HG03575 (cell line): ENCODE data around the gene LZTR1.

Experiments used
- ATAC-seq: cut with Tn5 transposase; IDR thresholded peaks from one replicate; pipeline ENCODE4 v1.9.1; 2021; ENCODE audit not compliant: unreplicated experiment, insufficient number of reproducible peaks, low FRiP score; ENCODE audit errors: extremely low read depth

Gene LZTR1

DNA sequence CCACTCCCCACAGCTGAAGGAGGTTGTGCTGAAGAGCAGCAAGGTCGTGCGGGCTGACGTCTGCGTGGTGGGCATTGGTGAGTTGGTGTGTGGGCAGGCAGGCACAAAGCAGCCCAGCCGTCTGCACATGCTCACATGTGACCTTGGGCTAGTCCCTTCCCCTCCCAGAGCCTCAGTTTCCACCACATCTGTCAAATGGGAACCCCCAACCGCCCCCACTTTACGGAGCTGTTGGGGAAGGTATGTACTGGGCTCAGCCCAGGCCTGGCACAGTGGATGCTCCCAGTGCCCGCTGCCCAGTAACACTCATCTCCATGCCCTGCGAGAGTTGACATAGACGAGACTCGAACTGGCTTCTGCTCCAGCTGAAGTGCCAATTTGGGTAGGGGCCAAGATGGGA is 5.1 kb upstream of the LZTR1 start:
- ATAC-seq, result no peak

DNA sequence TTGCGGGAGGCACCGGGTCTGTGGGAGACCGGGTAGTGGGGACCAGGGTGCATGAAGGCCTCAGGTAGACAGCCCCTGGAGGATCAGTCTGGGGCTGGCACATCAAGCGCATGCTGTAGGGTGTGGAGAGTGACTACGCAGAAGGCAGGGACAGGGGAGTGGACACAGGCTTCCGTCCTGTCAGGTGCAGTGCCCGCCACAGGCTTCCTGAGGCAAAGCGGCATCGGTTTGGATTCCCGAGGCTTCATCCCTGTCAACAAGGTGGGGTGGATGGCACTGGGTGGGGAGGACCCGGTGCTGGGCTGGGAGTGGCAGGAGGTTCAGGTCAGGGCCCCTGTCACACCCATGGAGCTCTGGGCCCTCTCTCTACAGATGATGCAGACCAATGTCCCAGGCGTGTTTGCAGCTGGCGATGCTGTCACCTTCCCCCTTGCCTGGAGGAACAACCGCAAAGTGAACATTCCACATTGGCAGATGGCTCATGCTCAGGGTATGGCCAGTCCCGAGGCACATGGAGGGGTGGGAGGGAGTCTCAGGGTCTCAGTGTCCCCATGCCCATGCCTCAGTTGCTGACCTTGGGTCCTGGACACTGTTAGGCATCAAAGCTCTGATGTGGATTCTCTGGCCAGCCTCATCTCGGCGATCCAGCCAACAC is 4.5 kb upstream of the LZTR1 start:
- ATAC-seq, result no peak

DNA sequence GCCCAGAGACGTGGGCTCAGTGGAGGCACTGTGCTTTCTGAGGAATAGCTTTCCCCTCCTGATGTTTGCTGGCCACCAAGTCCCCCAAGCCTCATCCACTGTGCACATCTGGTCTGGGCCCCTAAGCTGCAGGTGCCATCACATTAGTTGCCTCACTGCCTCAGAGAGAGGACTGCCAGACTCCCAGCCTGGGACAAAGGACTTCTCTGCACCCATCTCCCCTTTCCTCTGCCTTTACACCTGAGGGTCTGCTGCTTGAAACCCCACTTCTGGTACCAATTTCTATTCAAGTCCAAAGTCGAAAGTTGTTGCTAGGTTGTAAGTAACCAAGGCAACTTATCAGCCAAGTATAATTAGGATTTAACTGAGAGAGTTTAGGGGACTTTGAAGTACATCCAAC is 3.7 kb upstream of the LZTR1 start:
- no peak for ATAC-seq

DNA sequence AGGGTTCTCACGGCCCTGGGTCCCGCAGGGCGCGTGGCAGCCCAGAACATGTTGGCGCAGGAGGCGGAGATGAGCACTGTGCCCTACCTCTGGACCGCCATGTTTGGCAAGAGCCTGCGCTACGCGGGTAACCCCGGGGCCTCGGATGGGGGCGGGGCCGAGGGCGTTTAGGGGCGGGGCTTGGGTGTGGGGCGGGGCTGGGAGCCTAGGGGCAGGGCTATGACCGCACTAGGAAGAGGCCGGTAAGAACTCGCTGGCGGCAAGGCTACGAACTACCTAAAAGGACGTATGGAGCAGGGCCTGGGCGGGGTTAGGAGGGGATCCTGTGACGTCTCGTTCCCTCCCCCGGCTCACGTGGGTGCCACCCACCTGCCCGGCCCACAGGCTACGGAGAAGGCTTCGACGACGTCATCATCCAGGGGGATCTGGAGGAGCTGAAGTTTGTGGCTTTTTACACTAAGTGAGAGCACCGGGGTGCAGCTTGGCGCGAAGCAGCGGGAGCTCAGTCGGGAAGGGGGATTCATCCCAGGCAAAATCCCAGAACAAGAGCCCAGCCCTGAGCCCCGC is 2.8 kb upstream of the LZTR1 start:
- no peak for ATAC-seq

DNA sequence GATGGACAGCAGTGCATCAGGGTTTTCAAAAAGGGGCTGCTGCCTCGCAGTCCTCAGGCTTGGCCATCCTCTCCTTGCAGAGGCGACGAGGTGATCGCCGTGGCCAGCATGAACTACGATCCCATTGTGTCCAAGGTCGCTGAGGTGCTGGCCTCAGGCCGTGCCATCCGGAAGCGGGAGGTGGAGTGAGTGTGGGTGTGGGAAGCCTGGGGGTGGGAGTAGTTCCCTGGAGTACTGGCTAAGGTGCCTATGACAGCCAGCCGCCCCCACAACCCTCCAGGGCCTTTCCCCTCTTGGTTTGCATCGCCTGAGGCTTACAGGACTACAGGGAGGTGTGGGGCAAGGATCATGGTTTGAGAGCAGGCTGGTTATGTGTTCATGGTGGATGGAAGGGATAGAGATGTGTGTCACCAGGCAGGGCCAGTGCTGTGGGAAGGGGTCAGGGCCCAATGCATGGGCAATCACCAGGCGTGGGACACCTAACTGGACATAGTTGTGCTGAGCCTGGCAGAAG is 2.1 kb upstream of the LZTR1 start:
- ATAC-seq, result no peak

DNA sequence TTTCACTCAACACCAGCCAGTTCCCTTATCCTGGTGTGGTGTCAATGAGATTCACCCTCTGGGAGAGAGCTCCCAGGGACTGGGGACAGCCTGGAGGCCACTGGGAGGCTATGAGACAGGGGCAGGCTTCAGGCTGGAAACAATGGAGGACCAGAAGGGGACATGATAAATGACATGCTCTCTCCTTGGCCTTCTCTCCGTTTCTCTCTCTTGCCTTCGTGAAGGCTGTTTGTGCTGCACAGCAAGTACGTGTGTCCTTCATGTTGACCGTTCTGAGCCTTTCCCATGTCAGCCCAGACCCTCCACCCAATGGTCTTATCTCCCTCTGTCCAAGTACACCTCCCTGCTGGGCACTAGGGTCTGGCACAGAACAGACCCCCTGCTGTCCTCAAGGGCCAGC is 1.6 kb upstream of the LZTR1 start:
- ATAC-seq, result no peak

DNA sequence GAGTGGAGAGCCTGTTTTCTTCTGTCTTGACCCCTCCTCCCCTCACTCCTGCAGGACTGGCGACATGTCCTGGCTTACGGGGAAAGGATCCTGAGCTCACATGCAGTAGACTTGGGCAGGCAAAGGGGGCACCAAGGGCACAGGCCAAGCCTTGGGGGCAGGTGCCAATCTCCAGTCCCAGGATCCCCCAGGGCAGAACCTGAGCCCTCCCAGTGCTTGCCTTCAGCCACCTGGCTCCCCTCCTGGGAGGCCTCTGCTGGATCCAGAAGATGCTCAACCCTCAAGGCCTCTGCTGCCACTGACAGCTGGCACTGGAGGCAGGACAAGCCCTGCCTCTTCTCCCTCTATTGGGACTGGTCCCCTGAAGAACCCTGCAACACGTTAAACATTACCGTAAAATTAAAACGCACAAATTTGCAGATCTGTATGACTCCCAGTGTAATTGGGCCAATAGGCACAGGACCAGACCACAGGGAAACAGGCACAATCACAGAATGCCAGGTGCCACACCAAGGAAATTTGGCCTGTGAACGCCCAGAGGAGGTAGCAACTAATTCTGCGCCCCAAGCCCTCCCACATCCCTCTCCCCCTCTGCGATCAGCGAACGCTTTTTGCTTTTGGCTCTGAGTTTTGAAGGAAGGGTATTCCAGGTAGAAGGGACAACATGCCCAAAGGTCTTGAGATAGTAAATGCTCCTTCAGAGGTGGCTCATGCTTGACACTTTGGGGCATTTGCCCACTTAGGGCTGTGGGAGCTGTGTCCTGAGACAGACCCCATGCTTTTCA is 967 bp upstream of the LZTR1 start:
- no peak for ATAC-seq

DNA sequence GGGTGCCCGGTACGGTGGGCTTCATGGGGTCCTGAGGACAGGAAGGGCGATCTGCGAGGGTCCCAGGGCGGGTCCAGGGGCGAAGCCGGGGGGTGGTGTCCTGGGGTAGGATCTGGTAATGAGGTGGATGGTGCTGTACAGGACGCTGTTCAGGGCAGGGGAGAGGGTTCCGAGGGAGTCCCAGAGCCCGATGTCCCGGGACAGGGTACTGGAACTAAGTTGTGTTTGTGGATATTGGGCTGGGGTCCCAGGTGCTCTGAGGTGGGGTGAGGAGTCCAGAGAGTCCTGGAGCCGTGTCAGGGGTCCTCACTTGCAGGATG is 426 bp downstream of the LZTR1 start:
- no peak for ATAC-seq

DNA sequence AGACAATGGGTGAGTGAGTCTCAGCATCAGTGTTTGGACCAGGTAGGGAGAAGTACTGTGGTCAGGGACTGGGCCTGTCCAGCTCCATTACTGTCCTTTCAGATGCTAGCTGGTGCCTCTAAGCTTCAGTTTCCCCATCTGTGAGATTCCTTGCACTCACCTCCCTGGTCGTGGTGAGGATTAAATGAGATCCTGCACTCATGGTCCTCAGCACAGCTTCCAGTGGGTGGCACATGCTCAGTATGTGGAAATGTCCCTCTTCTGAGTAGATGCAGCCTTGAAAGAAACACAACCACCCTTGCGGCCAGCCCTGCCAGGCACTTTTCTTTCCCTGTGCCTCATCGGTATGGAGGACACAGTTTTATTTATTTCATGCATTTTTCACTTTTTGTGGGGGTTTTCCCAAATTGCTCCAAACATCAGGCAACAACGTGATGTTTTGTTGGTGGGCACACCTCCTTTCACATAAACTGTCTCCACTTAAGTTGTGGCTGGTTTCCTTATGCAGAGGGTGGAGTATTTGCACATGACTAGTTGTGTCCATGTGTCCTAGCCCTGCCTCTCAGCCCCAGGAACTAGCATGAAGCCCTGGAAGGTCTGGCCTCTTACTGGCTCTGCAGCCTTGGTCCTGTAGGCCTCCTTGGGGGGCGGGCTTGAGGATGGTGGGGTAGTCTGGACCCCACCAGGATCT is 1.1 kb downstream of the LZTR1 start:
- ATAC-seq, result no peak

DNA sequence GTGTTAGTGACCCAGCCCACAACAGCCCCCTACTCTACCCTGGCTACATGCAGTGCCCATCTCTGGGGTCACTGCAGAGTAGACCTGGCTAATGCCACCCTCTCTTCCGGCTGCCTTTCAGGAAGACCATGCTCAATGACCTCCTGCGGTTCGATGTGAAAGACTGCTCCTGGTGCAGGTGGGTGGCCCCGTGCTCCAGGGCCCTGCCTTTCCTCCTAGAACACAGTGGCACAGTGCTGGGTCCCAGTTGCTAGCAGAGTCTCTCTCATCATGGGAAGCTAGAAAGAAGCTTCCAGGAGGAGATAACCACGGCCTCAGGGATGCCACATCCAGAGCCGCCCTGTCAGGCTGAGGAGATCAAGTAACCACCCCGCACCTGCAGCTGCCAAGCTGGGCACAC is 3.6 kb downstream of the LZTR1 start:
- ATAC-seq, result no peak

DNA sequence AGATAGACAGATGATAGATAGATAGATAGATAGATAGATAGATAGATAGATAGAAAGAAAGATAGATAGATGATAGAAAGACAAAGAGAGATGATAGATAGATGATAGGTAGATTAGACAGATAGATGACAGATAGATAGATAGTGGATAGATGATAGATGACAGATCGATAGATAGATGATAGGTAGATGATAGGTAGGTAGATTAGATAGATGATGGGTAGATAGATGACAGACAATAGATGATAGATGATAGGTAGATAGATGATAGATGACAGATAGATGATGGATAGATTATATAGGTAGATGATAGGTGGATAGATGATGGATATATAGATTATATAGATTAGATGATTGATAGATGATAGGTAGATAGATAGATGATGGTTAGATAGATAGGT is 4.3 kb downstream of the LZTR1 start:
- ATAC-seq, result no peak

DNA sequence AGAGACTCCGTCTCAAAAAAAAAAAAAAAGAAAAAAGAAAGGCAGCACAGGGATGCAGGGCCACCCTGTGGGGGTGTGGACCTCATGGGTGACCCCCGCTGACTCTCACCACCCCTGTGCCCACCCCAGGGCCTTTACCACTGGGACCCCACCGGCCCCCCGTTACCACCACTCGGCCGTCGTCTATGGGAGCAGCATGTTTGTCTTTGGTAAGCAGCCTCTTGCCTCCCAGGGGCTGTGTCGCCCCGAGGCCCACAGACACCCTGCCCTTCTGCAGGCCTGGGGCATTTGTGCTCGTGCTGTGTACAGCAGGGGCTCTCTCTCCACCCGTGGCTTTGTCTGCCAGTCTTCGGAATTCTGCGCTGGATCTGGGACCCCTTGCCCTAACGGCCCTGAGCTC is 5.3 kb downstream of the LZTR1 start:
- no peak for ATAC-seq

DNA sequence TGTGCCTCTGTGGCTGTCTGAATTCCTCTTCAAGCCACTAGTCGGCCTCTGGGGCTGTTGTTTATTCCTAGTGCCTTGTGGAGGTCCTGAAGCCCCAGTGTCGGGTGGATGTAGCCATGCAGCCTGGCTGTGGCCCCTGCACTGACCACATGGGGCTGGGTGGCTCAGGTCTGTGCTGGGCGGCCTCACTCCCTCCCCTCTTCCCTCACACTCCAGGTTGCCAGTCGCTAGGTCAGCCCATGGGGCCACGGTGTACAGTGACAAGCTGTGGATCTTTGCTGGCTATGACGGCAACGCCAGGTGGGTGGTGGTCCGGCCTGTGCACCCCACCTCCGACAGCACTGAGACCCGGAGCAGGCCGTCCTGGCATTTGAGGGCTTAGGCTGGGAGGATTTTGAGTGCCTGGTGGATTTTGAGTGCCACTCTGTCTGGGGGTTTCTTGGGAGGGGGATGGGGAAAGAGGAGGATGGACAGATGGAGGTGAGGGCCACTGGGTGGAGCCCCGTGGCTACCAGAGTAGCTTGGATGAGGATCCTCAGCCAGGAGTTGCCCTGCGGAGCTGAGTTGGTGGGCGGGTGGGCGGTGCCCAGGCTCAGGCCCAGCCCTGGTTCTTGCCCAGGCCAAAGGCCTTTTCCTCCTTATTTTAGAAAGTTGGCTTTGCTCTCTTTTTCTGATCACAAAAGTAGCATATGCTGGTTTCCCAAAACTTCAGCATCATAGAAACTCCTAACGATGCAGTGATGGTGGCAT is 6.7 kb downstream of the LZTR1 start:
- no peak for ATAC-seq

DNA sequence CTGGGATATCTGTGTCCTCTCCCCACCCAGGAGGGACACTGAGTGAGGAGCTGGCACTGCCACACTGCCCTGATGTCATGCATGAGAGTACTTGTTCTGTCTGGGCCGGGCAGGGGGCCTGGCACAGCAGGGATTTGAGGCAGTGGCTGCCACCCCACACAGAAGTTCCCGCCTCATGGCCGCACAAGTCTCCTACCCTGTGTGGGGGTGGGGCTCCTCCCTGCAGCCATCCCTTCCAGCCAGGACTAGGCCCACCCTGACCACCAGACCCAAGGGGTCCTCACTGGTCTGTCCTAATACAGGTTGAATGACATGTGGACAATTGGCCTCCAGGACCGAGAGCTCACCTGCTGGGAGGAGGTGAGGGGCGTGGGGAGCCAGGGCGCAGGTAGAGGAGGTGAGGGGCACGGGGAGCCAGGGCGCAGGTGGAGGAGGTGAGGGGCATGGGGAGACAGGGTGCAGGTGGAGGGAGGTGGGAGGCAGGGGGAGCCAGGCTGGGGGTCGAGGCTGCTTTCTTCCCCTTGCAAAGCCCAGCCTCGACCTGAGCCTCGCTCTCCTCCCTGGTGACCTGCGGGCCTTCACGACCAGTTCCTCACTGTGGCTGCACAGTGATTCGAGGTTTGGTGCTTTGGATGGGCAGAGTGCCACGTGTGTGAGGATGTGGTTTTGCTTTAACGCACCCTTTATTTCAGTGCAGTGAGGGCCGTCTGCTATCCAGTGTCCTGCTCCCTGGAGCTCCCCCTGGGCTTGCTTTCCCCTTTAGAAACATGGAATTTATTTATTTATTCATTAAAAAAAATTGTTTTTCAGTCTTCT is 7.4 kb downstream of the LZTR1 start:
- no peak for ATAC-seq

DNA sequence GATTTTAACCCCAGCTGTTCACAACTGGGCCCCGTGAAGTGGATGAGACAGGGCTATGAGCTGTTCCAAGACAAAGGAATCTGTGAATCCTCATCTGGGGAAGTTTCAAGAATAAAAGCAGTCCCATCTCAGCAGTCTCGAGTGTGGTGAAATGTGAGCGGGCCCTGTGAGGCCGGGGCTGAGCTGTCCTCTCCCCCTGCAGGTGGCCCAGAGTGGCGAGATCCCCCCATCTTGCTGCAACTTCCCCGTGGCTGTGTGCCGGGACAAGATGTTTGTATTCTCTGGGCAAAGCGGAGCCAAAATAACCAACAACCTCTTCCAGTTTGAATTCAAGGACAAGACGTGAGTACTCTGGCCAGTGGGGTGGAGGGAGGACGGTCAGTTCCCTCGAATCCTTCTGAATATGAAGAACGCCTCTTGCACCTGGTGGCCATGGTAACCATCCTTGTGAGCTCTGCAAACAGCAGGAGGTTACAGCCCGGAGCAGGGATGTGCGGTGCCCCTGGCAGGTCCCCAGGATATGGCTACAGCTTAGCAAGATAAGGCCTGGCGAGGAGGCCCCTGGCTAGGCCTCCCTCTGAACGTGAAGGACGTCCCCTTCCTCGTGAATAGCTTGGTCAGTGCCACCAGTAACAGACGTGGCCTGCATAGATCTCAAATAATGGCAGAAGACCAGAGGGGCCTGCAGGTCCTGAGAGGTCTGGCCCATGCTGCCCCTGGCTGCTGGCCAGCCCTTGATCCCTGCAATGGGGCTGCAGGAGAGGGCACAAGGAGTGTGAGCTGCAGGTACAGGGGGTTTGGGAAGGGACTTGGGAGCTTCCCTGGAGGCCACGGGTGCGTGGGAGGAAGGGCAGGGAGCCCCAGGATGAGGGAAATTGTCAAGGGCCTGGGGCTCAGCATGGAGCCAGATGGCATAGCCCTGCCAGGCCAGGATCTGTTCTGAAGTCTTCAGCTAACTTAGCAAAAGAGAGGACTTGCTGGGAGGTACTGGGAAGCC is 8.4 kb downstream of the LZTR1 start:
- no peak for ATAC-seq

DNA sequence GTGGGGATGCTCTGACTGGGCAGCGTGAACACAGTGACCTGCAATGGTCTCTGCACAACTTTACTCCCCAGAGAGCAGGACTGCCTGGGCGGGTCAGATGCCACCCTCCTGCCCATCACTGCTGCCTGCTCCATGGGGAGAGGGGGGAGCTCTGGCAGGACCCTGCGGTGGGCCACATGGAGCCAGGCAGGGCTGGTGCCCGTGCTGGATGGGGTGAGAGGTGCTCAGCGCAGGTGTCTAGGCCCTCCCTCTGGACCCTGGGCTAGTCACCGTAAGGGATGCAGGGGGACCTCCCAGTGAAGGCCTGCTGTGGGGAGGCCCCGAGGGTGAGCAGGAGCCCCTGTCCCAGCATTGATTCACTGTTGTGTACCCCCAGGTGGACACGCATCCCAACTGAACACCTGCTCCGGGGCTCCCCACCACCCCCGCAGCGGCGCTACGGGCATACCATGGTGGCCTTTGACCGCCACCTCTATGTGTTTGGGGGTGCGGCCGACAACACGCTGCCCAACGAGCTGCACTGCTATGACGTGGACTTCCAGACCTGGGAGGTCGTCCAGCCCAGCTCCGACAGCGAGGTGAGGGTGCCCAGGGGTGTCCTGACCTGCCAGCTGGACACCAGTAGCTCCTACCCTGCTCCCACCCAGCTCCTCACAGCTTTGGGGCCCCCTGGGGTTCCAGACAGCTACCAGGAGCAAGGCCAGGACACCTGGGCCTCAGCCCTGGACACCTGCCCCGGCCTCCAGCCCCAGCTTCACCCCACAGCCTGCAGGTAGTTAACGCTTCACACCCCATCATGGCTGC is 9.4 kb downstream of the LZTR1 start:
- ATAC-seq, result no peak

DNA sequence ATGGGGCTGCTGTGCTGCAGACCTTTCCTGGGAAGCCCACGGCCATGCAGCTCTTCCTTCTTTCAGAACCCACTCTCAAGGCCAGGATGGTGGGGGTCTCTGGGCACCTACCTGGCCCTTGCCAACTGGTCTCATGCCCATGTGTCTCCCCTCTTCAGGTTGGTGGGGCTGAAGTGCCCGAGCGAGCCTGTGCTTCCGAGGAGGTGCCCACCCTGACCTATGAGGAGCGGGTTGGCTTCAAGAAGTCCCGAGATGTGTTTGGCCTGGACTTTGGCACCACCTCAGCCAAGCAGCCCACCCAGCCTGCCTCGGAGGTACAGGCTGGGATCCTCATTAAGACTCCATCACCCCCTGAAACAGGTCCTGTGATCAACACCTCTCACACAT is 10.0 kb downstream of the LZTR1 start:
- no peak for ATAC-seq
